H9 (cell line): ENCODE measurements around the gene E2F4. TPM values are rescaled to one million over a fixed set of nuclear protein-coding genes. Genes with fewer than 3 reads are reported as not detected.

Experiments
- DNase-seq: peaks from one replicate; pipeline ENCODE4 v3.0.0-alpha.2; 2017
- H2AFZ ChIP-seq: one replicate; pipeline ENCODE4 v1.6.1; 2013; ENCODE audit warnings: mild to moderate bottlenecking, low read length, control low read depth, moderate library complexity
- H2AK5ac ChIP-seq: 2 replicates; pipeline ENCODE4 v1.6.1; 2013; ENCODE audit warnings: low read length, control low read depth, mixed read lengths; ENCODE audit not compliant: insufficient read length
- H2BK120ac ChIP-seq: one replicate; pipeline ENCODE4 v1.6.1; 2013; ENCODE audit warnings: low read depth, mild to moderate bottlenecking, low read length, control low read depth, inconsistent platforms; ENCODE audit not compliant: poor library complexity, severe bottlenecking
- H2BK12ac ChIP-seq: 2 replicates; pipeline ENCODE4 v1.6.1; 2013; ENCODE audit warnings: low read length, control low read depth, mixed read lengths, low read depth; ENCODE audit not compliant: insufficient read length
- H2BK15ac ChIP-seq: 2 replicates; pipeline ENCODE4 v1.6.1; 2013; ENCODE audit warnings: low read depth, low read length, control low read depth
- H2BK20ac ChIP-seq: one replicate; pipeline ENCODE4 v1.6.1; 2013; ENCODE audit warnings: low read depth, mild to moderate bottlenecking, low read length, control low read depth, inconsistent platforms; ENCODE audit not compliant: poor library complexity, severe bottlenecking
- H2BK5ac ChIP-seq: 2 replicates; pipeline ENCODE4 v1.6.1; 2013; ENCODE audit warnings: low read length, control low read depth, mixed read lengths; ENCODE audit not compliant: insufficient read length
- H3K14ac ChIP-seq: 2 replicates; pipeline ENCODE4 v1.6.1; 2013; ENCODE audit warnings: low read length, control low read depth; ENCODE audit not compliant: insufficient read depth
- H3K18ac ChIP-seq: 2 replicates; pipeline ENCODE4 v1.6.1; 2013; ENCODE audit warnings: low read depth, mild to moderate bottlenecking, mixed read lengths, low read length, control low read depth; ENCODE audit not compliant: insufficient read length
- H3K23ac ChIP-seq: 2 replicates; pipeline ENCODE4 v1.6.1; 2013; ENCODE audit warnings: low read length, control low read depth, mixed read lengths, low read depth; ENCODE audit not compliant: insufficient read length
- H3K23me2 ChIP-seq: 2 replicates; pipeline ENCODE4 v1.6.1; 2013; ENCODE audit warnings: low read depth, mild to moderate bottlenecking, mixed read lengths, low read length, control low read depth; ENCODE audit not compliant: insufficient read length, poor library complexity, severe bottlenecking
- H3K27ac ChIP-seq: 2 replicates; pipeline ENCODE4 v1.5.1; 2013; ENCODE audit warnings: low read length, control low read depth, mixed read lengths, low read depth; ENCODE audit not compliant: insufficient read length
- H3K27me3 ChIP-seq: 2 replicates; pipeline ENCODE4 v1.6.1; 2013; ENCODE audit warnings: low read length, control low read depth, inconsistent platforms; ENCODE audit not compliant: insufficient read depth
- H3K4ac ChIP-seq: 2 replicates; pipeline ENCODE4 v1.6.1; 2013; ENCODE audit warnings: low read depth, mild to moderate bottlenecking, control low read depth, inconsistent platforms, low read length, moderate library complexity
- H3K4me1 ChIP-seq: 2 replicates; pipeline ENCODE4 v1.6.1; 2013; ENCODE audit warnings: low read length, control low read depth, inconsistent platforms; ENCODE audit not compliant: insufficient read depth
- H3K4me2 ChIP-seq: 2 replicates; pipeline ENCODE4 v1.6.1; 2013; ENCODE audit warnings: low read length, control low read depth, mixed read lengths; ENCODE audit not compliant: insufficient read length, insufficient read depth
- H3K56ac ChIP-seq: 2 replicates; pipeline ENCODE4 v1.6.1; 2013; ENCODE audit warnings: low read depth, mild to moderate bottlenecking, mixed read lengths, low read length, control low read depth; ENCODE audit not compliant: insufficient read length
- H3K79me1 ChIP-seq: 2 replicates; pipeline ENCODE4 v1.6.1; 2013; ENCODE audit warnings: low read depth, mild to moderate bottlenecking, moderate library complexity, low read length, control low read depth, inconsistent platforms; ENCODE audit not compliant: insufficient read depth, poor library complexity, severe bottlenecking
- H3K79me2 ChIP-seq: 2 replicates; pipeline ENCODE4 v1.6.1; 2013; ENCODE audit warnings: low read length, control low read depth, inconsistent platforms; ENCODE audit not compliant: insufficient read depth
- H3K9ac ChIP-seq: 2 replicates; pipeline ENCODE4 v1.6.1; 2013; ENCODE audit warnings: low read length, control low read depth, mixed read lengths; ENCODE audit not compliant: insufficient read length; ENCODE audit errors: extremely low read depth
- H3K9me3 ChIP-seq: one replicate; pipeline ENCODE4 v1.6.1; 2013; ENCODE audit warnings: low read depth, low read length, inconsistent platforms; ENCODE audit not compliant: control insufficient read depth
- H3T11ph ChIP-seq: one replicate; pipeline ENCODE4 v1.6.1; 2013; ENCODE audit warnings: mild to moderate bottlenecking, low read length, control low read depth, inconsistent platforms
- H4K20me1 ChIP-seq: one replicate; pipeline ENCODE4 v1.6.1; 2013; ENCODE audit not compliant: control insufficient read depth, insufficient read length, insufficient read depth
- H4K5ac ChIP-seq: 2 replicates; pipeline ENCODE4 v1.6.1; 2013; ENCODE audit warnings: low read depth, mild to moderate bottlenecking, mixed read lengths, low read length, control low read depth; ENCODE audit not compliant: insufficient read length
- H4K8ac ChIP-seq: replicated peaks from 2 replicates; pipeline ENCODE4 v1.6.1; 2013; ENCODE audit warnings: low read length, control low read depth, mixed read lengths, low read depth; ENCODE audit not compliant: insufficient read length
- H4K91ac ChIP-seq: 2 replicates; pipeline ENCODE4 v1.6.1; 2013; ENCODE audit warnings: low read depth, mild to moderate bottlenecking, moderate library complexity, mixed read lengths, low read length, control low read depth; ENCODE audit not compliant: insufficient read length
- H3K27ac Mint-ChIP-seq, 3 experiments: 2 replicates in 2 of 3; 3 replicates in 1 of 3; pipeline ENCODE4 v1.8.0; 2020 to 2021; ENCODE audit warnings: mixed read lengths in 3 of 3, mild to moderate bottlenecking in 1 of 3, moderate library complexity in 1 of 3
- H3K27me3 Mint-ChIP-seq: 2 replicates; pipeline ENCODE4 v1.8.0; 2021; ENCODE audit warnings: low read depth, mild to moderate bottlenecking, moderate library complexity, mixed read lengths
- H3K36me3 Mint-ChIP-seq, 3 experiments: 2 replicates in 2 of 3; 3 replicates in 1 of 3; pipeline ENCODE4 v1.8.0; 2020 to 2021; ENCODE audit warnings: low read depth in 3 of 3, mixed read lengths in 3 of 3; ENCODE audit not compliant: insufficient read depth in 1 of 3
- H3K4me1 Mint-ChIP-seq, 2 experiments: 2 replicates each; pipeline ENCODE4 v1.8.0; 2020; ENCODE audit warnings: mixed read lengths in 2 of 2
- H3K4me3 Mint-ChIP-seq, 2 experiments: 2 replicates in 1 of 2; 3 replicates in 1 of 2; pipeline ENCODE4 v1.8.0; 2020 to 2021; ENCODE audit warnings: mild to moderate bottlenecking in 2 of 2, mixed read lengths in 2 of 2, moderate library complexity in 1 of 2
- H3K9me3 Mint-ChIP-seq, 2 experiments: 2 replicates in 1 of 2; 3 replicates in 1 of 2; pipeline ENCODE4 v1.8.0; 2020; ENCODE audit warnings: mild to moderate bottlenecking in 2 of 2, mixed read lengths in 2 of 2, moderate library complexity in 1 of 2
- CTCF ChIP-seq: fragments of 200-600 bp; sonication (generic); conservative IDR thresholded peaks from 3 replicates; pipeline ENCODE4 v1.8.0; 2021; ENCODE audit warnings: antibody characterized with exemption, mild to moderate bottlenecking
- WGBS: extraction: QIAGEN DNeasy Blood & Tissue Kit; methylation state at CpG from one replicate; pipeline ENCODE4 v1.1.7; 2013; ENCODE audit warnings: missing lambda C conversion rate, low lambda C conversion rate, mixed read lengths; ENCODE audit not compliant: insufficient read length; ENCODE audit errors: extremely low coverage; 5-methylcytosine and 5-hydroxymethylcytosine counted together
- total RNA-seq: library from RNA; stranded (reverse); gene quantifications from 2 replicates; pipeline ENCODE4 v1.2.1, GENCODE V29; 2021

Gene E2F4
- total RNA-seq, 1 experiment from 2014 or later, result 116 TPM

GRCh38 chr16:67209565-67209964, 17.6 kb downstream of the E2F4 start:
- H3K36me3 Mint-ChIP-seq, result no peaks in the 10 kb centered on the region; a peak in 2 of 7 replicates
- H3K79me2 ChIP-seq, result no peaks in the 10 kb centered on the region
- no peak overlapping the region for H2BK20ac ChIP-seq
- peaks cover 10 to 12% of the 10 kb centered on the region in 2 experiments; a peak in 3 of 4 replicates for H3K4me1 Mint-ChIP-seq
- H3K4ac ChIP-seq, result no peak overlapping the region
- H3K9me3 Mint-ChIP-seq, result no peaks in the 10 kb centered on the region
- H3K23me2 ChIP-seq, result no peaks in the 10 kb centered on the region
- H2BK15ac ChIP-seq, result no peak overlapping the region
- no peak overlapping the region for H4K8ac ChIP-seq
- no peak overlapping the region for H3K4me3 Mint-ChIP-seq
- no peak overlapping the region for H2AFZ ChIP-seq
- H3K27me3 ChIP-seq, result no peaks in the 10 kb centered on the region; the same call in 1 of the 2 replicates
- no peak for TF ChIP-seq CTCF
- H3K27me3 Mint-ChIP-seq, result peaks cover 21% of the 10 kb centered on the region
- H2AK5ac ChIP-seq, result no peak overlapping the region
- no peak overlapping the region for H4K91ac ChIP-seq
- H2BK12ac ChIP-seq, result no peak overlapping the region
- no peak overlapping the region for H3K4me2 ChIP-seq
- no peak for DNase-seq
- no peak overlapping the region for H3K14ac ChIP-seq
- no peak overlapping the region for H3K18ac ChIP-seq
- no peaks in the 10 kb centered on the region for H4K20me1 ChIP-seq
- no peak overlapping the region for H3K56ac ChIP-seq
- no peak overlapping the region for H3K9ac ChIP-seq
- no peak overlapping the region for H2BK5ac ChIP-seq
- no peaks in the 10 kb centered on the region for H3K79me1 ChIP-seq
- no peak overlapping the region for H3K23ac ChIP-seq
- H3T11ph ChIP-seq, result no peak overlapping the region
- H3K27ac ChIP-seq, result no peak overlapping the region
- WGBS, result no CpG with 5 or more reads among the region's 8 CpGs
- no peak overlapping the region for H2BK120ac ChIP-seq
- H3K4me1 ChIP-seq, result no peaks in the 10 kb centered on the region
- H4K5ac ChIP-seq, result no peak overlapping the region
- no peak overlapping the region for H3K27ac Mint-ChIP-seq
- no peaks in the 10 kb centered on the region for H3K9me3 ChIP-seq
